HG03196 (cell line): ENCODE results near the gene ADNP.
"Not testable (repeated sequence)": the region's sequence is repeated elsewhere in the genome, so short reads cannot be mapped to it uniquely, and the experiment has no call there.

Source experiments
- ATAC-seq: cut with Tn5 transposase; IDR thresholded peaks from one replicate; pipeline ENCODE4 v1.9.1; 2021; ENCODE audit not compliant: unreplicated experiment

ADNP gene

DNA sequence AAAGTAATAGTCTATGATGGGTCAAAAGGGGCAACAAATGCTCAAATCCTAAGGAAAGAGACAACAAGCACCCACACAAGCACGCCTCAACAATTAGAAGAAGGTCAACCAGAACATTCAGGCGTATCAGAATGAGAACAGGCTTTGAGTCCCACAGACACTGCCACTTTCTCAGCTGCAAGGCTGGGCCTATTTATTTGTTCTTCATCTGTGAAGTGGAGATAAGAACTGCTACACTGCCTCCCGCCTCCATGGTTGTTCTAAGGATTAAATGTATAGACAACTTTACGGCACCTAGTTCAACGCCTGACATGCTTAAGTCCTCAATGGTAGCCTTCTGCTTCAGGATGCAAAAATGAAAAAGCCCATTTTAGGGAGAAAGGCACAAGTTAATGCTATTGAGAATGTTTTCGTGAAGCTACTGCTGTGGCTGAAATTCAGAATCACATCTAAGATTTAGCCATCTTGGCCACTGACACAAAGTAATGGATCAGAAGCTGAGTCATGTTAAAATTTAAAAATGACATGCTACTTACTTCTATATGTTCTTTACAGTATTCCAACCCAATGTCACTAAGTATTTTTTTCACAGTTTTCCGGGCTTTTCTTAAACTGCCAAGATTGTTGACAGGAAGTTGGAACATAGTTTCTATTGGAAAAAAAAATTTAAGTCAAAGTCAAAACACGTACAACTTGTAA is 27.7 kb downstream of the ADNP start:
- ATAC-seq = no peak

DNA sequence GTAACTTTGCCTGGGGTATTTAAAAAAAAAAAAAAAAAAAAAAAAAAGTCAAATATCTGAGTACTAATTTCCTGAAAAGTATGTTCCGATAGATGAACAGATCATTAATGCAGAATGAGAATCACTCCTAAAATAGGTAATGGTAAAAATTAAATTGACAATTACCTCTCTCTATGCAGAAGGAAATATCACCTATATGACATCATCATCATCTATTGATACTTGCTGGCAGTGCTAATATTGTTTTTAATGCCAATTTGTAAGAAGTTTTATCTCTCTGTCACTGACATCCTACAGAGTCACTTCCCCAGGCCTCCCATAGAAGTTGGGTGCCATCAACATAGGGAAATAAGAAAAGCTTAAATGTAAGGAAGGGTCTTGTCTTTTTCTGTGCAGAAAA is 29.9 kb downstream of the ADNP start:
- no peak for ATAC-seq

DNA sequence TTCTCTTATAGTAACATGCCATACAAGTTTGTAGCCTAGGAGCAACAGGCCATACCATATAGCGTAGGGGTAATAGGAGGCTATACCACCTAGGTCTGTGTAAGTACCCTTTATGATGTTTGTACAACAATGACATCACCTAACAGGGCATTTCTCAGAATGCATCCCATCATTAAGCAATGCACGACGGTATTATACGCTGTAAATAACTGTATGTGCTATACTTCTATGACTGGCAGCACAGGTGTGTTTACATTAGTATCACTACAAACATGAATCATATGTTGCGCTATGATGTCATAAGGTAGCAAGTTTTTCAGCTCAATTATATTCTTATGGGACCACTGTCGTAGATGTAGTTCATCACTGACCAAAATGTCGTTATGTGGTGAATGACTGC is 31.0 kb downstream of the ADNP start:
- no peak for ATAC-seq

DNA sequence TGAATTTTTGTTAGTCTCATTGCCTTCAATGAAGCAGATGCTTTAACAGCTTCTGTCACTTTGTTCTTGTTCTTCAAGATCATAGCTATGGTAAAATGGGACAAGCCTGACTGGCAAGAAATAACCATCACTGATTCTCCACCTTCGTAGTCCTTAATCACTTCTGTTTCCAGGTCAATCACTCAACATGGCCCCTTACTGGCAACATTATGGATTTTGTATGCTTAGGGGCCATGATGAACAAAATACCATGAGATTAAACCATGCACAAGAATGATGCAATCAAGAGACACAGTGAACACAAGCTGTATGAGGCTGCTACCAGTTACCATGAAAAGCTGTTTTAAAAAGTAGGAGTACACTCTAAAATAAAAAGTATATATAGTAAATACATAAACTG is 32.8 kb downstream of the ADNP start:
- ATAC-seq = no peak

DNA sequence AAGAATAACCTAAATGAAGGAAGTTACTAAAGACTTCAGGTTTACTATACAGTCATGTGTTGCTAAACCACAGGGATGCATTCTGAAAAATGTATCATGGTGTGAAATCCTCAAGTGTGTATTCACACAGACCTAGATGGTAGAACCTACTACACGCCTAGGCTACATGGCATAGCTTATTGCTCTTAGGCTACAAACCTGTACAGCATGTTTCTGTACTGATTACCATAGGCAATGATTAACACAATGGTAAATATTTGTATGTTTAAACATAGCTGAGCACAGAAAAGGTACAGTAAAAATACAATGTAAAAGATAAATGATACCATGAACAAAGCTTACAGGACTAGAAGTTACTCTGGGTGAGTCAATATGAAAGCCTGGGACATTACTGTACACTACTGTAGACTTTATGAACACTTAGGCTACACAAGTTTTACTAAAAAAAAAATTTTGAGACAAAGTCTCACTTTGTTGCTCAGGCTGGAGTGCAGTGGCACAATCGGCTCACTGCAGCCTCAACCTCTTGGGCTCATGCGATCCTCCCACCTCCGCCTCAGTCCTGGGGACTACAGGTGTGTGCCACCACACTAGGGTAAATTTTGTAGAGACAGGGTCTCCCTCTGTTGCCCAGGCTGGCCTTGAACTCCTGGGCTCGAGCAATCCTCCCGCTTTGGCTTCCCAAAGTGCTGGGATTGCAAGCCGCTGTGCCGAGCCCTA is 36.0 kb downstream of the ADNP start:
- no peak for ATAC-seq

DNA sequence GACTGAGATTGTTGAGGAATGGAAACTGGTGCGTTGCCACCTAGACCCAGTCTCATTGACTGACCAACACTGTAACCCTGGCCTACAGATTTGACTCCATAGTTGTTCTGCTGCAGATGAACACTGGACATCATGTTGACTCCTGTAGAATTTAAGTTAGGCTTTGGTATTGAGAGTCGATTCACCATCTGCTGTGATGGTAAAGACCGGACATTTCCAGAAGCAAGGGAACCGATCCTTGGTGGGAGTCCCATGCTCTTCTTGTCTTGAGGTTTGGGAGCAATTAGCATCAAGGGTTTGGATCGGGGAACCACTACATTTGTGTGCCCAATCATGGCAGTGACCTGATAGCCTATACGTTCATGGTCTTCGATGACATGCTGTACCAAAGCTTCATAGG is 37.6 kb downstream of the ADNP start:
- ATAC-seq = no peak

DNA sequence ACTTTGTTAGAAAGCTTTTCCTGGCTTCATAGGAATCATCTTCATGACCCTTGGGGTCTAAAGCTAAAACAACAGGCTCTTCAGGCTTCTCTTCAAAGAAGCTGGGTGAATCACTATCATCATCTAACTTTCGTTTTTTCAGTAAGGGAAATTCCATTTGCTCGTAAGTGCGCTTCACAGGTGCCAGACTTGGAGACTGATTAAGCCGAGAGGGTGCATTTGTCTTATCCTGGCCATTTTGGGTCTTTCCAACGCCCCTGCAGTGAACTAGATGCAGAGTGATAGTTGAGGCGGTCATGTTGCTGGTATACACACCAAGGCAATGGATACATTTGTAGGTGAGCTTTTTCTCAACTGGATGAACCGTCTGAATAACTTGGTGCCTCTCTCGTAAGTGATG is 38.8 kb downstream of the ADNP start:
- ATAC-seq = no peak

DNA sequence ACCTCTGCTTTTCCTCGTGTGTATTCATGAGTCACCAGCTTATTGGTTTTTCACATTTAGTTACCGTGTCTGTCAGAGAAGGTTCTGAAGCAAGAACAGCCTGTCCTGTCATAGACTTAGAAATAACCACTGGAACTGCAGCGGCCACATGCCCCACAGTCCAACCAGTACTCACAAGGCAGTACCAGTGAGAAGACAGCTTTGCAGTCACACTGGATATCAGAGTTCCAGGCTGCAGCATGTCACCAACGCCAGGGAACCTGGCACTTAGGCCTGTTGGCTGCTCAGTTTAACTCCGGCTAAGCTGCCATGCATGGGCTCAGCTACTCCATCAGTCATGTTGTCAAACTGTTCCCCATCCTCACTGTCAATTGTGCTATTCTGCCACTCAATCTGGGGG is 40.1 kb downstream of the ADNP start:
- ATAC-seq = no peak

DNA sequence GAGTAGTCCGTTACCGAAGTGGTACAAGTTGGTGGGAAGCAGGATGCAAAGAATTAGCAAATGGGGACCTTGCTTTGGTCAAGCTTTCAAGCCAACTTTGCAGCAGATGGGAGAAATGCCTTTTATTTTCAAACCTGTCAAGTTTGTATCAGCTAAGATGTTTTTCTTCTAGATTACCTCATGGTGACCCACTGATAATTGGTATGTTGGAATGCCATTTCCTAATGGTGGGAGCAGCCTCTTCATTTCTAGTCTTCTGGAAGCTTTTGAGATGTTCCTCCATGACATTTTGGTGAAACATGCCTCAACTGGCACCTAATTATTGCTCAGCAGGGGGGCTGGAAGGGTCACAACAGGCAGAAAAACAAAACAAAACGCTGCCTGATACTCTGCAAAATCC is 43.7 kb downstream of the ADNP start:
- ATAC-seq = no peak

DNA sequence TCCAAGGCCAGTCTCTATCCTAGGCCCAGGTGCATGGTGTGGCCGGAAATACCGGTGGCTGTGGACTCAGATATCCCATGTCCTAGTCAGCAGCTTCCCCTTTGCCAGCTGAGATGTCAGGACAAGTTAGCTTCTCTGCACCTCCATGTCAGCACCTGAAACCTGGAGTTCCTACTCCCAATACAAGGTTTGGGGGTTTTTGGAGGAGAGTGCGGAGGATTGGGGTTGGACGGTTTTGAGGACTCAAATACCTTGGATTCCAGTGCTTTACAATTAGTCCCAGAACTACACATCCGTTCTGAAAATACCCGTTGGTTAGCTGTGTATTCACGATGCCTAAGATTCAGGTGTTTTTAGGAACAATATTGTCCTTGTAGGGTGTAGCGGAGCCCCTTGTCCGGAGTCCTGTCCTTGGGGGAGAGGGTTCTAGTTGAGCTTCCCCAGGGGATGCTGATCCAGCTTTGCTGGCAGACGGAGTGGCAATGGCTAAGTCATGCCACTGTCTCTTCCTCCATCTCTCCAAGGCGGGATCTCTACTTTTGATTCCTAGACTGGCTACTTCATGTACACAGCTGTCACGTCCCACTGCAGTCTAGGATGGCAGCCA is 45.0 kb downstream of the ADNP start:
- no peak for ATAC-seq

DNA sequence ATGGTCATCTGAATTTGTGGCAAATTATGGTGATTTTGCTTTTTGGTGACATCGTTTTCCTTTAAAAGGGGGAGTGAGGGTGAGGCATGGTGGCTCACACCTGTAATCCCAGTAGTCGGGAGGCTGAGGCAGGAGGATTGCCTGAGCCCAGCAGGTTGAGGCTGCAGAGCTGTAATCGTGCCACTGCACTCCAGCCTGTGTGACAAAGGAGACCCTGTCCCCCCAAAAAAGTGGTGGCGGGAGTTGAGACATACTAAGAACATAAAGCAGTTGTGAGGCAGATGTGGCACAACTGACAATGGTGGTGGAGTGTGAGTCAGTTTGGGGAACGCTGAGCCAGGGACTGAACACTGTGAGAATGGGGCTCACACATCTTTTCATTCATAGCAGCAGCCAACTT is 45.5 kb downstream of the ADNP start:
- no peak for ATAC-seq

DNA sequence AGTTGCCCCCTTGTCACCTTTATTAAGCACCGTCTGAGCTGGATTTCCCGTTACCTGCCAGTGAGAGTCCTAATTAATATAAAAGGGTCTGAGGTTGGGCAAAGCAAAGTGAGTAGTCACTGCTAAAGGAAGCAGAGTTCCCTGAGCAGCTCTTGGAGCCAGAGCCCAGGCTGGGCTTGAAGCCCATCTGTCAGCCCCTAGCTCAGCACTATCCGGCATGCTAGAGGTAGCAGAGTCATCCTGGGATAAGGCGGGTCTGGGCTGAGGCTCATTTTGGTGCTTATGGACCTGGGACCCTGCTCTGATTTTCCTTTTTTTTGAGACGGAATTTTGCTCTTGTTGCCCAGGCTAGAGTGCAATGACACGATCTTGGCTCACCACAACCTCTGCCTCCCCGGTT is 46.2 kb downstream of the ADNP start:
- ATAC-seq = no peak

DNA sequence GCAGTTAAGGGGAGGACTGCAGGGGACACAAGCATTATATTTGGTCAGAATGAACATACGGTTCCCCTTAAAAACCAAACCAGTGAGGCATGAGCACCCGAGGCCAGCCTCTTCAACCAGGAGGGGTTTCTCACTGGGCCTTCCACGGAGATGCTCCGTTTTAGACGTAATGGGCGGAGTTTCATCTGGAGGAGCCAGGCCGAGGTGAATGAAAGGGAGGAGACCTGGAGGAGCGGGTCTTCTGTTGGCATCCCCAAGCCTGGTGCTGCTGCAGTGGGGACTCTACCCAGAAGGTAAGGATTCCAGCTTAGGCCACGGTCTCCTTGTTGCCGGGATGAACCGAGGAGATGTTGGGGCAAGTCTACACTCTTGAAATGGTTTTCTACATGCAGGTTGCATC is 47.4 kb downstream of the ADNP start:
- no peak for ATAC-seq

DNA sequence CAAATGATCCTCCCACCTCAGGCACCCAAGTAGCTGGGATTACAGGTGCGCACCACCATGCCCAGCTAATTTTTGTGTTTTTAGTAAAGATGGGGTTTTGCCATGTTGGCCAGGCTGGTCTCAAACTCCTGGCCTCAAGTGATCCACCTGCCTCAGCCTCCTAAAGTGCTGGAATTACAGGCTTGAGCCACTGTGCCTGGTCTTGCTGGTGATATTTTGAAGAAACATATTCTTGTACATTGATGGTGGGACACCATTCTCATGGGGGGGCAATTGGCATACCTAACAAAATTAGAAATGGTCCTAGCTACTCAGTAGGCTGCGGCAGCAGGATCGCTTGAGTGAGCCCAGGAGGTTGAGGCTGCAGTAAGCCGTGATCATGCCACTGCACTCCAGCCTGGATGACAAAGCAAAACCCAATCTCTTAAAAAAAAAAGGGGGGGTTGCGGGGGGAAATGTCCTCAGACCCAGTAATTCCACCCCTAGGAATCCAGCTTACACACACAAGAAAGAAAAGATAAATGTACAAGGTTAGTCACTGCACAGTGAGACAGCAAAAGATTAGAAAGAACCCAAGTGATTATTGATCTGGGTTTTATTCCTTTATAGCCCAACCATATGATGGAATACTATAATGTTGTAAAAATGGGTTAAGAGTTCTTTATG is 49.3 kb downstream of the ADNP start:
- not testable (repeated sequence) for ATAC-seq

DNA sequence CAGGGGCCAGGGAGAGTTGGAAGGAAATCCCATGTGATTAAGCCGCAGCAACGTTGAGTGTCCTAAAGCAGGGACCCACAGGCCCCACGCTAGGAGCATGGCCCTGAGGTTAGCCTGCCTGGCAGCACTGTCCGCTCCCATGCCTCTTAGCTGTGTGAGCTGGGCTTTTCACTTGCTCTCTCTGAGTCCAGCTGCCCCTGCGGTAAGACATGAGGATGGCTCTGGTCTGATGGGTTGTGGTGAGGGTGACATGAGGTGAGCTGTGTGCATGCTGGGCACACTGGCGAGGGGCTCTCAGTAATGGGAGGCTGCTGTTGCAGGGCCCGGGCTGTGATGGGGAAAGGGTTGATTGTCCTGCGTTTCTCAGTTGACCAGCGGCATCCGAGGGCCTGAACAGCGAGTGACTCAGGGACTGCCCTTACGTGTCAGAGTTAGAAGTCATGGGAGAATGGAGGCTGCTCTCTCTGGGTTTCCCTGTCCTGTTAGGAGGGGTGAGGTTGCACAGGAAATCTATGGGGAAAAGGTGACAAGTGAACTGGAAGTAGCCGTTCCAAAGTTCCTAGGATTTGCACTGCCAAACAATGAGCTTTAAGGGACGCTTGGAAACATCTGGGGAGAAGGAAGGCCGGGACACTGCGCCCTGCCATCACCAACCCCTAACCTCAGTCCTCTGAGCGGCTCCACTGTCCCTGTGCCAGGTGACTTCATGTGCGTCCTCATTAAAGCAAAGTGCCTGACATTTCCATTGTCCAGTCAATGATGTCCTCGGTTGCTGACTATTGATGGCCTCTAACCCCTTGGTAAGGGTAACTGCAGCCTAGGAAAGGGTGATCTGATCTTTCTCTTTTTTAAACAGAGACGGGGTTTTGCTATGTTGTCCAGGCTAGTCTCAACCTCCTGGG is 51.3 kb downstream of the ADNP start:
- ATAC-seq = no peak

DNA sequence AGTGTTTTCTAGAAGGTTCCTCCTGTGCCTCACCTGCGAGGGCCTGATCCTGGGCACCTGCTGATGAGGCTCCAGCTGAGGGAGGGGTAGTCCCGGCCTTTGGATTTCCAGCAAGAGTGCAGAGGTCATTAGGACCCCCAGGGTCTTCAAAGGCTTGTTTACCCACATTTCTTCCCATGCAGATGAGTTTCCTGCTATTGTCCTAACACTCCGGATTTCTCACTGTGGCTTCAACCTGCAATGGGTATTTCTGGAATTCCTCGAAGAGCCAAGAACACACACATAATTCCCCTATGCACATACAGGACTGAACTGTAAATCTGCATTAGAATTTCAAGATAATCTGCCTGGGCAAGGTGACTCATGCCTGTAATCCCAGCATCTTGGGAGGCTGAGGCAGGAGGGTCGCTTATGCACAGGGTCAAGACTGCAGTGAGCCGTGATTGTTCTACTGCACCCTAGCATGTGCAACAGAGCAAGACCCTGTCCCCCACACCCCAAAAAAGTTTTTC is 53.9 kb downstream of the ADNP start:
- ATAC-seq = no peak

DNA sequence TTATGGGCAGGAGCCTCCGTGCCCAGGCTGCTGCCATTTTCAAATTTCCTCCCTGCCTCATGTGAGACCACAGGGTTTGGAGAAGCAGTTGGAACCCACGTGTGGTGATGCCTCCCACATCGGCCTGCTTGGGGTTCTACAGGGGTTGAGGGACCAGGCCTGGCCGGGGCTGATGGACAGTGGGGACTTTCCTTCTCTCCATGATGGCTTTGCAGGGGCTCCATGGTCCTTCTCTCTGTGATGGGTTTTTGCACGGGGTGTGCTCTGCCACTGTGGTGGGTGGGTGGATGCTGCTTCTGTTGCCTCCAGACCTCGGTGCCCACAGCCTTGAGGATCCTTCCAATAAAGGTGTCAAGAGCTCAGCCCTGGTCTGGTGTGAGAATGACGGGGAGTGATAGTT is 54.4 kb downstream of the ADNP start:
- no peak for ATAC-seq

DNA sequence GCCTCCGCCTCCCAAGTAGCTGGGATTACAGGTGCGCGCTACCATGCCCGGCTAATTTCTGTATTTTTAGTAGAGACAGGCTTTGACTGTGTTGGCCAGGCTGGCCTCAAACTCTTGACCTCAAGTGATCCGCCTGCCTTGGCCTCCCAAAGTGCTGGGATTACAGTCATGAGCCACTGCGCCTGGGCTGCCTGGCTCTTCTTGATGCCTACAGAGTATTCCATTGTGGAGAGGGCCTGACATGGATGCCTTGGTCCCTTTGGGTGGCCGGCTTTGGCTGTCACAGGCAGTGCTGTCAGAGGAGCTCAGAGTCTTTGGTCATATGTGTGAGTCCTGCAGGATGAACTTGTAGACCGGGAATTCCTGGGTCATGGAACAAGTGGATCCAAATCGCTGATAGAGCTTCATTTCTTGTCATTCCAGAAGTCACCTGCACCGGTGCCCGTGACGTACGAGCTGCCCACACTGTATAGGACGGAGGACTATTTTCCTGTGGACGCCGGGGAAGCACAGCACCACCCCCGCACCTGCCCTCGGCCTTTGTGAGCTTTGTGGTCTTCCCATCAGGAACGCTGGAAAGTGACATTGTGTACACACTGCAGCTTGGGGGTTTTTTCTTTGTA is 55.1 kb downstream of the ADNP start:
- ATAC-seq = no peak

DNA sequence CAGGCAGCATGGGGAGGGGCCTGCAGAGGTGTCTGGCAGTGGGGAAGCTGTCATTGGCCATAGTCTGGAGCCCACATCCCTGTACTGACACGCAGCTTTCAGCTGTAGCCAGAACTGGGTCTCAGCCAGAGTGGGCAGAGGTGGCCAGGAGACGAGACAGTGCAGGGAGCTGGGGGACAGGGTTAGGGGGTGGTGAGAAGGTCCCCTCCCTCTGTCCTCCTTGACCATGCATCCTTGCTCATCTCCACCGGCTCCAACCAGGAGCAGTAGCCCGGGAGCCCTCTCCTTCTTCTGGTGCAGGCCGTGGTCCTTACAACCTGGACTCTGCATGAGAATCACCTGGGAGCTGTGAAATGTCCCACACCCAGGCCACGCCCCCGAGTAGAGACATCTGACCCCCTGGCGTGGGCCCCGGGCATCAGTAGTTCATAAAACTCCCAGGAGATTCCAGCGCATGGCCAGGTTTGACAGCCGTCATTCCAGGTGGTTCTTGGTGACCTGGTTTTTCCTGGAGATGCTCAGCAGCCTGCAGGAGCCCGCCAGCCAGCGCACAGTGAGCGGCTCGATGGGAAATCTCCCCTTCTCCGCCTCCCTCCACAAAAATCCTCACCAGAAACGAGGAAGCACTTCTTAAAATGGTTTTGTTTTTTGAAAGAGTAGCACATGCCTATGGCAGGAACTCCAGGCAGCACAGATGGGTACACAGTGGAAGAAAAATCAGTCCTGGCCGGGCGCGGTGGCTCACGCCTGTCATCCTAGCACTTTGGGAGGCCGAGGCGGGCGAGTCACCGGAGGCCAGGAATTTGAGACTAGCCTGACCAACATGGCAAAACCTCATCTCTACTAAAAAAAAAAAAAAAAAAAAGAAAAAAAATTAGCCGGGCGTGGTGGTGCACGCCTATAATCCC is 56.2 kb downstream of the ADNP start:
- ATAC-seq = no peak
